ENCODE measurements around the gene CCDC85A. TPM values are rescaled to one million over a fixed set of nuclear protein-coding genes. Genes with fewer than 3 reads are reported as not detected.

CCDC85A gene
- total RNA-seq, 1 donor from 2014 or later: 22.2 TPM

- DNase-seq: no peak
These were observed 151.3 kb downstream of the CCDC85A start for GRCh38 chr2:56335101-56335500.

GRCh38 chr2:56337342-56337741 lies 153.6 kb downstream of the CCDC85A start:
- DNase-seq (no peak), ATAC-seq (no peak)
- H3K27ac ChIP-seq: no peak overlapping the region
- no peak for TF ChIP-seq CTCF (IDR thresholded peaks at IDR 0.05)
- intact Hi-C loops (cut with DNase I): no loop called here
- no peaks in the 10 kb centered on the region for H3K4me1 ChIP-seq
- no peaks in the 10 kb centered on the region for H3K36me3 ChIP-seq
- no peaks in the 10 kb centered on the region for H3K9me3 ChIP-seq
- H3K4me3 ChIP-seq: no peak overlapping the region
- no peaks in the 10 kb centered on the region for H3K27me3 ChIP-seq

More at GRCh38 chr2:56335101-56335500, 151.3 kb downstream of the CCDC85A start:
- Histone ChIP-seq H3K4me3 (no peak overlapping the region), H3K27ac (no peak overlapping the region), H3K4me1 (no peaks in the 10 kb centered on the region), H3K36me3 (no peaks in the 10 kb centered on the region), H3K27me3 (no peaks in the 10 kb centered on the region), H3K9me3 (no peaks in the 10 kb centered on the region)
- no peak for ATAC-seq
- TF ChIP-seq CTCF (IDR thresholded peaks at IDR 0.05): no peak
- intact Hi-C loops (cut with DNase I): no loop called here

- H3K9me3 ChIP-seq: no peaks in the 10 kb centered on the region
- DNase-seq: no peak
- no peaks in the 10 kb centered on the region for H3K36me3 ChIP-seq
- no peaks in the 10 kb centered on the region for H3K27me3 ChIP-seq
- intact Hi-C loops (cut with DNase I): no loop called here
- no peak overlapping the region for H3K4me3 ChIP-seq
- TF ChIP-seq CTCF (IDR thresholded peaks at IDR 0.05): no peak
- no peaks in the 10 kb centered on the region for H3K4me1 ChIP-seq
- no peak overlapping the region for H3K27ac ChIP-seq
- no peak for ATAC-seq
These were observed 154.4 kb downstream of the CCDC85A start for GRCh38 chr2:56338232-56338631.

GRCh38 chr2:56344771-56345170 lies 161.0 kb downstream of the CCDC85A start:
- no peak for ATAC-seq
- Histone ChIP-seq H3K27ac (no peak overlapping the region), H3K27me3 (no peaks in the 10 kb centered on the region), H3K36me3 (no peaks in the 10 kb centered on the region), H3K4me3 (no peak overlapping the region), H3K9me3 (no peaks in the 10 kb centered on the region), H3K4me1 (no peaks in the 10 kb centered on the region)
- no peak for TF ChIP-seq CTCF (IDR thresholded peaks at IDR 0.05)
- intact Hi-C loops (cut with DNase I): no loop called here
- DNase-seq: no peak

- DNase-seq (no peak), ATAC-seq (no peak)
- Histone ChIP-seq H3K9me3 (no peaks in the 10 kb centered on the region), H3K27me3 (no peaks in the 10 kb centered on the region), H3K36me3 (no peaks in the 10 kb centered on the region), H3K4me3 (no peak overlapping the region), H3K4me1 (no peaks in the 10 kb centered on the region), H3K27ac (no peak overlapping the region)
- no peak for TF ChIP-seq CTCF (IDR thresholded peaks at IDR 0.05)
- intact Hi-C loops (cut with DNase I): no loop called here
These were observed 164.1 kb downstream of the CCDC85A start for GRCh38 chr2:56347881-56348280.

Measured in upper lobe of right lung (tissue), 1 donor.